LHCN-M2 (cell line): ENCODE results near the gene PPP4C. TPM values are rescaled to one million over a fixed set of nuclear protein-coding genes. Genes with fewer than 3 reads are reported as not detected.
"Not testable (repeated sequence)": the region's sequence is repeated elsewhere in the genome, so short reads cannot be mapped to it uniquely, and the experiment has no call there.

ENCODE experiments used
- DNase-seq: peaks from one replicate; pipeline ENCODE4 v3.0.0-alpha.2; 2012; ENCODE audit warnings: low read depth
- polyA plus RNA-seq: library from polyadenylated mRNA; unstranded; fragments of >200 nt; gene quantifications from one replicate; pipeline ENCODE4 v1.2.1, GENCODE V29; 2012; ENCODE audit warnings: missing spikeins
- total RNA-seq: library from RNA; depleted of rRNA; stranded (reverse); fragments of >200 nt; gene quantifications from 2 replicates; pipeline ENCODE4 v1.2.3, GENCODE V29; 2014; rRNA removed

PPP4C gene
- total RNA-seq: 142 and 154 TPM in 2 replicates
- polyA plus RNA-seq: 149 TPM

DNA sequence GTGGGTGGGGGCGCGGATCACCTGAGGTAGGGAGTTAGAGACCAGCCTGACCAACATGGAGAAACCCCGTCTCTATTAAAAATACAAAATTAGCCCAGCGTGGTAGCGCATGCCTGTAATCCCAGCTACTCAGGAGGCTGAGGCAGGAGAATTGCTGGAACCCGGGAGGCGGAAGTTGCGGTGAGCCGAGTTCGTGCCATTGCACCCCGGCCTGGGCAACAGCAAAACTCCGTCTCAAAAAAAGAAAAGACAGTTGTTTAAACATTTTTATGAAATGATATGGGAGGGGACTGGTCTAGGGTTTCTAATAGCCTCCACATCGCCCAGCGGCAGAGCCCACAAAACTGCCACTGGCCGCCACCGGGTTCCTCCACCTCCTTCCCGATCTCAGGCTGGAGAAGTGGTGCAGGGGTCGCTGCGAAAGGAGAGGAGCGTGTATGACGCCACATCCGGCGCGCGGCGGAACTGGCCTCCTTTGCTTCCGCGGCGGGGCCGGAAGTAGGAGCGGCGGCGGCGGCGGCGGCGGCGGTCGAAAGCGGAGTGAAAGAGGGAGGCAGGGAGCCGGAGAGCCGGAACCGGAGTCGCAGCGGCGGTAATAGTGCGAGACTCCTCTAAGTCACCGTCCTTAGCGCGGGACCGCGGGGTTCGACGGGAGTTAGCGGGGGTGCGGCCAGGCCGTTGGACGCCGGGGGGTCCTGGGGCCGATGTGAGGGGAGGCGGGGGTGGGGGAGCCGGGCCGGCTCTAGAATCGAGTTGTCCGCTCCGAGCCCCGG, at the start of gene PPP4C:
PPP4C (plus strand) TSS at position 492 of the 773 bp plus-strand sequence. CDS start 384 bp downstream, outside the sequence.
- peak; percentile 86 for DNase-seq

DNA sequence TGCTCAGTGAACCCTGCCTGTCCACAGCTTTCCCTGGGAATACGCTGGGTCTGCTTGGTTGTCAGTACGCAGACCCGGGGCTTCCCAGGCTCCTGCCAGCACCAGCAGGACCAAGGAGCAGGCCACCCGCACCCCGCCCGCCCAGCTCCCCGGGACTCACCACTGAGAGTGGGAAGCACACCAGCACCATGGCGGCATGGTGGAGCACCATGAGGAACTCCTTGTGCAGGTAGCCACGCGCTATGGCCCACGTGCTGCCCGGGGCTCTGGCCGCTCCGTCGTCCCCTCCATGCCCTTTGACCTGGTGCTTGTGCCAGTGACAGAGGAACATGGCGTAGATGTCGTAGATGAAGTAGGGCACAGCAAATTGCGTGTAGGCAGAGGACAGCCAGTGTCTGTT, 49.3 kb upstream of the PPP4C start:
- DNase-seq: no peak

DNA sequence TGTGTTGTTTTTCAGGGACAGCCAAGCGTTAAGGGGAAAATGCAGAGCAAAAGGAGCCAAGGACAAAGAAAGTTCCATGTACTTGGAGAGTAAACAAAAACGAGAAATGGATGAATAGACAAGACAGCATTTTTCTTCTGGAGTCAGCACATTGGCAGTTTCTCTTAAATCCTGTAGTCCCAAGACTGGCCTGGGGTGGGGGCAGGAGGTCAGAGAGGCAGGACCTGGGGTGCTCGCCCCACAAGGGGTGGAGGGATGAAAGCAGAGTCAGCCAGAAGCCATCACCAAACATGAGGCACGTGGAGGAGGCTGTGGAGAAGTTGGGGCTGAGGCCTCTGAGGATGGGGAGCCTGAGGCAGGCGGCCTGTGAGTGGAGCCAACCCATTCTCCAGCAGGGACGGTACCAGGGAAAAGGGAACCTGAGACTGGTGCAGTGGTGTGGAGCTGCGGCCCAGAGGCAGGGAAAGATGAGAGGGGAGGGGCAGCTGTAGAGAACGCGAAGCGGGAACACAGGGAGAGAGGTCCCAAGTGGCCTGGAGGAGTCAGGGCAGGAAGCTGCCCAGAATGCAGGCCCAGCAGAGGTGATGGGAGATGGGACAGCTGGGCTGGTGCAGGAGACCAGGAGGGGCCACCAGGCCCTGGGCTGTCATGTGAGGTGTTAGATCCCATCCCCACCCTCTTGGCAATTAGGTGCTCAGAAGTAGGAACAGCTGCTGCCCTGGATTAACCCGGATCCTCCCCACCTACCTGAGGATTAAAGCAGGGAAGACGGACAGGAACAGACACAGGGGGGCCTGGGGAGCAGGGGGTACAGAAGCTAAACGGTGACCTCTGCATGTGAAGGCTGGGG, 48.0 kb upstream of the PPP4C start:
- DNase-seq: no peak

DNA sequence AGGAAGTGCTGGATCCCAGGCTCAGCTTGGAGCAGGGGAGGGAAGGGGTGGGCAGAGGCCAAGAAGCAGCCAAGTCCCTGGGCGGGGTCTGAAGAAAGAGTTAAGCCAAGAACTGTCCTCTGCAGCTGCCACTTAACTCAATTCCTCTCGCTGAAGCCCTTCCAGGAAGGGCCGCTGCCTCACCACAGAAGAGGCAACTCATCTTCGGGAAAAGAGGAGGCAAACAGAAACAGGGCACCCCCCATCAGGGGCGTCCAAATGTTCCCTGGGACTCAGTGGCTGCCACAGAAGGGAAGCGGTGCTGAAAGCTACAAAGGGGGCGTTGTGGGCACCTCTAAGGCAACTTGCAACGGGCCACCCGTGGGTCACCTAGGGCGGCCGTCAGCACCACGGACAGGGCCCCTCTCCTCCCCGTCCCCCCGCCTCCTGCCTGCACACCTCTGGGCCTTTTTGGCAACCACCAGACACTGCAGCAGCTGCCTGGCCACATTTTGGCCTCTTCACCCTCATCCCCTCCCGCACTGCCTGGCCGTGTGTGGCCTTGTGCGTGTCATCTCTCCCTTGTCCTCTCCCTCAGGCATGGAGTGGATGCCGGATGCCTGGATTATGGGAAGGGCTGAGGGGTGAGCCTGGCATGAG, 47.2 kb upstream of the PPP4C start:
- DNase-seq: peak; percentile 39

DNA sequence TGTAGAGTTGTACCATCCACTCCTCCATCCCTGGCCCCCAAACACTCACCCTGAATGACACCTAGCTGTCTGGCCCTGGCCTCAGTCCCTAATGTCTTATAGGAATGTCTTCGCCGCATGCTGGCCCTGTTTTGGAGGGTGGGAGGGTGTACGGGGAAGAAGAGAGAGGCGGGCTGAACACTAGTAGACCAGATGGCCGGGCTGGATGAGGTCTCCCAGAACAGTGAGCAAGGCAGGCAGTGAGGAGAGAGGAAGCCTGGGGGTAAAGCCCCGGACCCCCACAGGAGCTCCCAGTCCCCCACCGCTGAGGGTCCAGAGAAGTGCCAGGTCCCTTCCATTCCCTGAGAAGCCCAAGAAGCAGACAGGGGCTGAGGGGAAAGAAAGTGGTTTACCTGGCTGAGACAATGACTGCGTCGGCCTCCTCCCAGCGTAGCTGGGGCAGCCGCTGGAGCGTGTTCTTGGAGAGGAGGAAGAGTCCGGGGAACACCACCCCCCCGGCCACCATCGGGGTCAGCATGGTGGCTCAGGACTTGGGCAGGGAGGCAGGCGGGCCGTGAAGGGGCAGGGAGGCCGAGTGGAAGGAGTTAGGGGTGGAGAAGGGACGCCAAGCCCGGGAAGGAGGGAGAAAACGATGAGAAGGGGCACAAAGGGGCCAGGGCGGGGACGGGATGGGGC, 45.6 kb upstream of the PPP4C start:
- DNase-seq: no peak

DNA sequence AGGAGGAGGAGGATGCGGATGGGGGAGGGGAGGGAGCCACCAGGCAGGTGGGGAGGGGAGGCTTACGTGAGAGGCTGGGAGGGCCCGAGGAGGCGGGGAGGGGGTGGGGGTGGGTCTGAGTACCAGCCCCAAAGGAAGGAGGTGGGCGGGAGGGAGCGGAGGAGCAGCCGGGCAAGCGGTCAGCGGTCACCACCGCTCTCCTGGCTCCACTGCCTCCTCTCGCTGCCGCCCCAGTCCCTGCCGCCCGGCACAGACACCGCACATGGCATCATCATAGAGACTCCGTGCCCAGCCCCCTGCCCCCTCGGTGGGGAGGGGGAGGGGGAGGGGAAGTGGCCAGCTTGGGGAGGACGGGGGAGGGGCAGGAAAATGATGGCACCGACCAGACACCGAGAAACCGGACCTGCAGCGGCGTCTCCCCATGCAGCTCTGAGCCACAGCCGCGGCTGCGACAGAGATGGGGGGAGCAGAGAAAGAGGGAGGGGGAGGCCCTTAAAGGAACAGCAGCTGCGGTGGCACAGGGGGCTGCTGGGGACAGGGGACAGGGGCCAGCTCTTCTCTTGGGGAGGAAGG, 44.9 kb upstream of the PPP4C start, which contains the start of gene TLCD3B:
TLCD3B (minus strand) TSS at position 431 of the 573 bp plus-strand sequence. CDS start 744 bp downstream, outside the sequence.
- DNase-seq: no peak

DNA sequence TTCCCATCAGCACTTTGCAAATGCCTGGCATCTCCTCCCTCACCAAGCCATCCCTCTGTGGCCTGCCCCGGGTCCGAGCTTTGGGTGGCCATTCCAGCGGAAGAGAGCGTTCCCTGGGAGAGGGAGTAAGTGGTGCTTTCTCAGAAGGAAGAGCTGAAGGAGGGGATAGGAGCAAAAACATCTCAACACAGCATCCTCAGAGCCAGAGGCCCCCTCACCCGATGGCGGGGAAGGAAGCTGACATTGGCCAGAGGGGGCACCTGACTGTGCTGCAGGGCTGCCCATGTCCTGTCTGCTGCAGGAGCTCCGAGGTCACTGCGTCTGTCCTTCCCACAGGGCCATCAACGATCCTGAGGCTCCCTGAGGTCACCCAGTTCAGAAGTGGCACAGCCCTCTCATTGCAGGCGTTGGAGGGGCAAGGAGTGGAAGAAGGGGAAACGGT, 44.3 kb upstream of the PPP4C start:
- DNase-seq: no peak

DNA sequence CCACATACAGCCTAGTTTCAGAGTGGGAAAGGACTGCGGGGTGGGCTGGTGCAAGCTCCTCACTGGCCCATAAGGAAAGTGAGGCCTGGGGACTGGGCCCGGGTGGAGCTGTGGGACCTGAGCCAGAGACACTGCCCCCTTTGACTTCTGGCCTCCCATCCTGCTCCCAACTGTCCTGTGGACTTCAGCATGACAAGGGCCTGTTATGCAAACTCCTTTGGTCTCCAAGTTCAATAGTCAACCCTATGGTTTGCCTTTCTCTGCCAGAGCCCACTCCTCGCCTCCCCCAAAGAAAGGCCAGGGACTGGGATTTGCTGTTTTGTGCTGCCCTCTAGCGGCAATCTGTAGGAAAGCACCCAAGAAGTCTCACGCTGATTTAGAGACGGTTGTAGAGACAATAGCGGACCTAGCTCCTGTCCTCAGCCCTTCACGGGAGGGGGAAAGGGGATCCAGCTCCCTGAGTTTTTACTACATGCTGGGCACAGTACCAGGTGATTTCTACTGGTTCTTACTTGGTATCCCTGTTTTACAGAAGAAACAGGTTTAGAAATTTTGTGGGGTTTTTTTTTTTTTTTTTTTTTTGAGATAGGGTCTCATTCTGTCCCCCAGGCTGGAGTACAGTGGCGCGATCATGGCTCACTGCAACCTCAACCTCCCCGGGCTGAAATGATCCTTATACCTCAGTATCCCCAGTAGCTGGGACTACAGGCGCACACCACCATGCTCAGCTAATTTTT, 43.5 kb upstream of the PPP4C start:
- peak; percentile 56 for DNase-seq

DNA sequence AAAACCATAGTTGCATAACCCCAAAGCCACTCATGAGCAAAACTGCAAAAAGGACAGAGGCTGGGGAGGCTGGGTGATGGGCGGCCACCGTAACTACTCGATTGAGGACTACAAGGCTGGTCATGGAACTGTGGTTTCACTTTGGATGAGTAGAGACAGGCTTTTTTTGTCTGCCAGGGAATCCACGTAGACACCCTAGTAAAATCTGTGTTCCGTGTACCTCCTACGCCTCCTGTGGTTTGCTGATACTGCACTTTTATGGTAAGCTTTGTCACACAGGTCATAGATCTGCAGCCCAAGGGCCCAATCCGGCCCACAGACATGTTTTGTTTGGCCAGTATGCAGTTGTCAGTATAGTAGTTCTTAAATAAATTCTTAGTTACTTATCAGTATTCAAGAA, 42.5 kb upstream of the PPP4C start:
- DNase-seq: no peak

DNA sequence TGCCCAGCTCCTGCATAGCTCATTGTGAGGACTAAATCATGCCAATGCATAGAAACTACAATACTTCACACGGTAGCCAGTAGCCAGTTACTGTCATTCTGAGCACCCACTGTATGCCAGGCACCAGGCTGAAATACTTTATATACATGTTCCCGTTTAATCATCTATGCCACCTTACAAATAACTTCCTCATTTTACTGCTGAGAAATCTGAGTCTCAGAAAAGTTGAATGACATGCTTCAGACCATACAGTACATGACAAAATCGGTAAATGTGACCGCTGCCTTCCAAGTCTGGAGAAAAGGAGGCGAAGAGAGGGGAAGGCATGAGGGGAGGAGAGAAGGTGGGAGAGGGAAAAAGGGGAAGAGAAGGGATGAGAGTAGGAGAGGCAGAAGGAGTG, 35.6 kb upstream of the PPP4C start:
- no peak for DNase-seq

DNA sequence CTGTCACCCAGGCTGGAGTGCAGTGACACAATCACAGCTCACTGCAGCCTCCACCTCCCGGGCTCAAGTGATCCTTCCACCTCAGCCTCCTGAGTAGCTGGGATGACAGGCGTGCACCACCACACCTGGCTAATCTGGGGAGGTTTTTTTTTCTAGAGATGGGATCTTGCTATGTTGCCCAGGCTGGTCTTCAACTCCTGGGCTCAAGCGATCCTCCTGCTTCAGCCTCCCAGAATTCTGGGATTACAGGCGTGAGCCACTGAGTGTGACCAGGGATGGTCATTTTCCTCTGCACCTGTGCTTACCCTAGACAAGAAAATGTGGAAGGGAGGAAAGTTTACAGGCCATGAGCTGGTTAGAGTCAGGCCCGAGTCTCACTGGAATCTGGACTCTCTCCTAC, 35.1 kb upstream of the PPP4C start:
- not testable (repeated sequence) for DNase-seq

DNA sequence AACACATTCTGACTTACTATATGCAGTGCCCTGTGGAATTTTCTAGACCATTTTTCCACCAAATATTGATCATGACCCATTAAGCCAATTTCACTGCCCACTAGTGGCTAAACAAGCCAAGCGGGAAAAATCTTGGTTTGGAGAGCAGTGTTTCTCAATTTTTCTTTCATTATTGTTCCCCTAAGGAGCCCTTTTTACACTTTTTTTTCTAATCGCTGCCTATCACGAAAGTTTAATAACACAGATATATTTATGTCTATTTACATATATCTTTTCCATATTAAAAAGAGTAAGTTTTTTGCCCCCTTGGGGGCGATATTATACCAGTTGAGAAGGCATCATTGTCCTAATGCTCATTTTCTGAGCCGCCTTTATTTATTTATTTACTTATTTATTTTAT, 34.0 kb upstream of the PPP4C start:
- peak; percentile 44 for DNase-seq

DNA sequence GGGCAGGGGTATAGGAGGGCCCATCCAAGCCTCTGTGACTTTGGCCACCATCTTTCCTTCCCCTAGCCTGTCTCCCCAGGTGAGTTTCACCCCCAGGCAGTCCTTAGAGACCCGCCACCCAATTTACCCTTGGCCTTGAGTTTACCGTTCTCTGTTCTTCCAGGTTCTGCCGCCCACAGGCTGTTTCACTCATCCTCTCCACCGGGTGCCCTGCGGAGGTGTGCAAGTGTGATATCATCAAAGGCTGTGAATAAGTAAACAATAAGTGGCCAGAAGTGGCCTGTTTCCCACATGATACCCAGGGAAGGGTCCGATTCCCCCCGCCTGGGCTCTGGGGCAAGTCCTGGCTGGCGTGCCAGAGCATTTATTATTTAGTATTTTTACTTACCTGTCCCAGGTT, 29.6 kb upstream of the PPP4C start:
- no peak for DNase-seq

DNA sequence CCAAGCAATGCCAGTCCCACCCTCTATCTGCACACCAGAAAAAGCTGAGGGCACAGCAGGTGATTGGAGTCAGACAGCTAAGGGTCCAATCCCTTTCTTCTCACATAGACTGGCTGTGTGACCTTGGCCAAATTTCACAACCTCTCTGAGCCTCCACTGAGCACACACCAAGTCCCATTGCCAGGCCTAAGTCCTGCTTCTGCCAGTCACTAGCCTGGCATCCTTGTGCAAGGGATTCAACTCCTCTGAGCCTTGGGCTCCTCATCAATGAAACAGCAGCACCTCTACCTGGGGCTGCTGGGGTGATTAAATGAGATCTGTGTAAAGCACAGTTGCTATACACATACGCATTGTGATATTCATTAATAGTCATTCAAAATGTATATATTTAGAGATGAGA, 29.2 kb upstream of the PPP4C start:
- DNase-seq: no peak

DNA sequence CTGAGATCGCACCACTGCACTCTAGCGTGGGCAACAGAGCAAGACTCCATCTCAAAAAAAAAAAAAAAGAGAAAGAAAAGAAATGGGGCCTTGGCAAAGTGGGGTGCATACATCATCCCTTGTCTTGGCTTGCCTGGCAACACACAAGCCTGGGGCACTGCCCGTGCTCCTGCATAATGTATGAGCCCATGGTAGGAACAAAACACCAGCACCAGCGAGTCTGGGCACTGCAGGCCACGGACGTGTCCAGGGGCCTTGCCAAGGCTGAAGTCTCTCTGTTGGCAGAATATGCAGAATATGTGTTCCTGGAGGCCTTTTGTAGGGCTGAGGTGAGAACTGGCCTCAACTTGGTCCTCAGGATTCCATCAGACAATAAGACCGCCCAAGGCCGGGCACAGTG, 25.9 kb upstream of the PPP4C start:
- DNase-seq: no peak

DNA sequence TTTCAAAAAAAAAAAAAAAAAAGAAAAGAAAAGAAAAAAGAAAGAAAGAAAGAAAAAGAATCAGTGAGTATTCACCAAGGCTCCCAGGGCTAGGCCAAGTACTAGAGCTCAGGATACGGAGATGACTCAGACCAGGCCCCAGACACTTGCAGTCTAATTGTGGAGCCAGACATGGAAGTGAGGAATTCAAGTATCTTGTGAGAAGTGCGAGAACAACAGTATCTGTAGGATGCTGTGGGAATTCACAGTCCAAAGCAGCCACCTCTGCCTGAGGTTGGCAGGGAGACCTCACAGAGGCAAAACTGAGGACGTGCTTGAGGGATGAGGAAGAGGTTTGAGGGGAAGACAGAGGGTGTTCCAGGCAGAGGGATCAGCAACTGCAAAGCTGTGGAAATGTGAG, 24.3 kb upstream of the PPP4C start:
- DNase-seq: peak; percentile 58

DNA sequence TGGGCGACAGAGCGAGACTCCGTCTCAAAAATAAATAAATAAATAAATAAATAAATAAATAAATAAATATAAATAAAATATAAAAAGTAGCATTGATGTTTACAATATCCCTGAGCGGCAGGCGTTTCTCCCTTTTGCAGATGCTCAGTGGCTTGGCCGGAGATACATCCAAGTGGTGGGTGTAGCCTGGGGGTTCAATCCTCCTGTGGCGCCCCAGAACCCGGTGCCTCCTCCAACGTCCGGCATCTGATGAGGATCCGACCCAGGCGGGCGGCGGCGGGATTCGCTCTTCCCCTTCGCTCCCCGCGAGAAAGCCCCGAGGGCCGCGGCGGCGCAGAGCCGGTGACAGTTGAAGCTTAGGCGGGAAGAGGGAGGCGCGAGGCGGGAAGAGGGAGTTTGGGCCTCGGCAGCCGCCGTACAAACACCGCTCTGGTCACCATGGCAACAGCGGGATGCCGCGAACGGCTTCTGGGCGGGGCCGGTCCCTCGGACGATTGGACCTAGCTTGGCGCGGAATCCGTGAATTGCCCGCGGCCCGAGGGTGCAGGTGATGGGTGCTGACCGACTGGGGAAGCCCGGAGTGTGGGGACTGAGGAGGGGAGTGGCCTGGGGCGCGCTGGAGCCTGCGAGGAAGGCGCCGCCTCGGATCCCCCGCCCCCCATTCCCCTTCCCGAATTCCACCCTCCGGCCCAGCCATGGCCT, 23.0 kb upstream of the PPP4C start:
- peak; percentile 89 for DNase-seq

DNA sequence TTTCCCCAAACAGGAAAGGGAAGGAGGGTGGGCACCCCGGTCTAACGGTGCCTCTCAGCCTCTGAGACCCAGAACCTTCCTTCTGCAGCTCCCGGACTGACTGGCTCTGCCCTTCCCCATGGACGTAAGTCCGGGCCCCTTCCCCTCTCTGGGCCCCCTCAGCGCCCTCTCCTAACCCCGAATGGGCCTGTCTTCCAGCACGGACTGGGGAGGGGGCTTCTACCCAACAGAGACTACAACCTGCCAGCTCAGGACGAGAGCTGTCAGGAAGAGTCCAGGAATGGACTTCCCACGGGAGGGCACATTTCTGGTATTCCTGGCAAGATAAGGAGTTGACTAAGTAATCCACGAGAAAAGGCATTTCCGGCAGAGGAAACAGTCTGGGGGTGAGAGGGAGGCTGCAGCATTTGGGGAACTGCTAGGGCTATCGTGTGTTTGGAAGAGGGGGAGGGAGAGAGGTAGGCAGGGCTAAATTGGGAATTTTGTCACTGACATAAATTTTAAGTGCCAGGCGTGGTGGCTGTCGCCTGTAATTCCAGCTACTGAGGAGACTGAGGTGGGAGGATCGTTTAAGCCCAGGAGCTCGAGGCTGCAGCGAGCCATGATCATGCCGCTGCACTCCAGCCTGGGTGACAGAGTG, 22.3 kb upstream of the PPP4C start:
- DNase-seq: peak; percentile 46

DNA sequence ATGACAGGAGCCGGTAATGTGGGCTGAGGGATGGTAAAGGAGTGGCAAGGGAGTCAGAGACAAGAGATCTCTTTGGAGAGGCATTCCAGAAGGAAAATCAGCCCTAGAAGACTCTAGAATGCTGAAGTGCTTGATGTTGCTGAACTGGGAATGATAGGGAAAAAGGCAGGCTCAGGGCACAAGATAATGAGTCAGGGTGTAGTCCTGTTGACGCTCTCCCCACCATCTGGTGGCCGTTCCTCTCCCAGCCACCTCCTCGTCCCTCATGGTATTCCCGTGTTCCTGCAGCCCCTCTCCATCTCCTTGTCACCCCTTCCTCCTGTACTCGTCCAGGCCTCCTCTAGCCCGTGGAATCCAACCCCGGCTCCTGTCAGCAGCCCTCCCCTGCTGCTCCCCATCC, 21.3 kb upstream of the PPP4C start:
- no peak for DNase-seq
